GM18858 (cell line): Measurements from ENCODE around the gene CDK11B.

ENCODE experiments used
- ATAC-seq: cut with Tn5 transposase; IDR thresholded peaks from one replicate; pipeline ENCODE4 v1.9.1; 2021; ENCODE audit not compliant: unreplicated experiment

CDK11B gene

GRCh38 chr1:1628754-1629429, 29.9 kb downstream of the CDK11B start:
- no peak for ATAC-seq

- no peak for ATAC-seq
Measured at GRCh38 chr1:1627829-1628753, 30.7 kb downstream of the CDK11B start.

GRCh38 chr1:1627261-1627828, 31.5 kb downstream of the CDK11B start:
- no peak for ATAC-seq

- no peak for ATAC-seq
Measured at GRCh38 chr1:1626207-1627141, 32.3 kb downstream of the CDK11B start.

GRCh38 chr1:1625824-1626206, 33.0 kb downstream of the CDK11B start:
- ATAC-seq = no peak

GRCh38 chr1:1625404-1625775, 33.4 kb downstream of the CDK11B start:
- ATAC-seq = no peak

GRCh38 chr1:1624443-1625403, 34.1 kb downstream of the CDK11B start:
- no peak for ATAC-seq

GRCh38 chr1:1623631-1624442, 35.0 kb downstream of the CDK11B start:
- no peak for ATAC-seq

- ATAC-seq = no peak
Measured at GRCh38 chr1:1623181-1623630, 35.6 kb downstream of the CDK11B start.

GRCh38 chr1:1622788-1623094, 36.1 kb downstream of the CDK11B start:
- ATAC-seq = no peak

GRCh38 chr1:1622010-1622787, 36.6 kb downstream of the CDK11B start:
- ATAC-seq = no peak

- no peak for ATAC-seq
Measured at GRCh38 chr1:1621173-1622009, 37.4 kb downstream of the CDK11B start.

GRCh38 chr1:1620433-1621139, 38.2 kb downstream of the CDK11B start:
- no peak for ATAC-seq

GRCh38 chr1:1619917-1620361, 38.9 kb downstream of the CDK11B start:
- ATAC-seq = no peak

- no peak for ATAC-seq
Measured at GRCh38 chr1:1618396-1619068, 40.3 kb downstream of the CDK11B start.

- no peak for ATAC-seq
Measured at GRCh38 chr1:1617925-1618324, 40.9 kb downstream of the CDK11B start.
